IMR-90 (cell line): ENCODE results near the gene LNX1.

Experiments
- BHLHE40 ChIP-seq: fragments of 150-350 bp; IDR thresholded peaks from 2 replicates; pipeline ENCODE4 v1.6.1; 2016; ENCODE audit warnings: mild to moderate bottlenecking, low read depth, low read length
- CEBPB ChIP-seq: IDR thresholded peaks from 2 replicates; pipeline ENCODE4 v1.6.1; 2012; ENCODE audit warnings: low read depth, low read length, improper control_type of control experiment
- MAFK ChIP-seq: IDR thresholded peaks from 2 replicates; pipeline ENCODE4 v1.6.1; 2012; ENCODE audit warnings: low read depth, low read length, improper control_type of control experiment
- POLR2A ChIP-seq: IDR thresholded peaks from 2 replicates; pipeline ENCODE4 v1.6.1; 2012; ENCODE audit warnings: mild to moderate bottlenecking, low read depth, low read length
- RAD21 ChIP-seq: IDR thresholded peaks from 2 replicates; pipeline ENCODE4 v1.6.1; 2012; ENCODE audit warnings: low read length, improper control_type of control experiment
- RCOR1 ChIP-seq: IDR thresholded peaks from 2 replicates; pipeline ENCODE4 v1.6.1; 2012; ENCODE audit warnings: mild to moderate bottlenecking, low read length, improper control_type of control experiment; ENCODE audit not compliant: insufficient replicate concordance
- RFX5 ChIP-seq: IDR thresholded peaks from 2 replicates; pipeline ENCODE4 v1.8.0; 2012; ENCODE audit warnings: low read depth, mild to moderate bottlenecking, low read length, moderate library complexity
- TF ChIP-seq, protein P1 (sequence below): conservative IDR thresholded peaks from 2 replicates; pipeline ENCODE4 v1.5.1; 2012; ENCODE audit warnings: mild to moderate bottlenecking, low read depth, low read length, improper control_type of control experiment

DNA sequence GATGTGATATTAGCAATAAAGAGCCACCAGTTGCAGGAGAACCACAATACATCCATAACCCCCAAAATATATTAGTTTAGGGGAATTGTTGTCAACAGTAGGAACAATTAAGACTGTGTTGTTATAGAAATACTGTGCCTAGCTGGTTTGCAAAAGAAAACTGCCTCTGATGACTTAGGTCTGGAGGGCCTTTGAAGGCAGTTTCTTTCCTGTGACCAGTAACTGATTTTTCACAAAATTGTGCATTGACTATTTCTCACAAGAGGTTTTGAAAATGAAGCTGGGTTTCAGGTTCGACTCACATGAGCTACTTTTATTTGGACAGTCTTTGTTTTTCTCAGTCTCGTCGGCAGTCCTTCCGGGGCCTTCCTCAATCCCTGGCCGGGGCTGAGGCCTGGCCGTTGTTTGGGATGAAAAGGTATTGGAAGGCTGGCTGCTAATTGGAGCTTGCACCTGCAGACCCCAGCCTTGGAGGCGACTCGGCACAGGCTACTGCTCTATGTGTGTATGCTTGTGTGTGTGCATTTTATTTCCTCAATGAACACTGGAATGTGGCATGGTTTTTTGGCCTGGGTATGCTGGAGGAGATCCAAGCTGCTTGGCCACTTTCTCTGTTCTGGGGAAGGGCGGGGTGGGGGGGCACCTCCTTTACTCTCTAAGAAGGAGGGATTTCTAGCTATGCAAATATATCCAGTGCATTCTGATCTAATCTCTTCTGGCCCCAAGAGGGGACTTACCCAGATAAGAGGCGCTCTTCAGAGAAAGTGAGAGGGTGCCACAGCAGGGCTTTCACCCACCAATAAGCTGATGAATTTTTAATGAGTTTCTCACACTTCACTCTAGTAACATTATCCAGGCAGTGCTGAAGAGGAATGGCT lies 49.5 kb upstream of the LNX1 start:
- no peak for TF ChIP-seq CEBPB
- TF ChIP-seq BHLHE40 = no peak
- TF ChIP-seq, protein P1, sequence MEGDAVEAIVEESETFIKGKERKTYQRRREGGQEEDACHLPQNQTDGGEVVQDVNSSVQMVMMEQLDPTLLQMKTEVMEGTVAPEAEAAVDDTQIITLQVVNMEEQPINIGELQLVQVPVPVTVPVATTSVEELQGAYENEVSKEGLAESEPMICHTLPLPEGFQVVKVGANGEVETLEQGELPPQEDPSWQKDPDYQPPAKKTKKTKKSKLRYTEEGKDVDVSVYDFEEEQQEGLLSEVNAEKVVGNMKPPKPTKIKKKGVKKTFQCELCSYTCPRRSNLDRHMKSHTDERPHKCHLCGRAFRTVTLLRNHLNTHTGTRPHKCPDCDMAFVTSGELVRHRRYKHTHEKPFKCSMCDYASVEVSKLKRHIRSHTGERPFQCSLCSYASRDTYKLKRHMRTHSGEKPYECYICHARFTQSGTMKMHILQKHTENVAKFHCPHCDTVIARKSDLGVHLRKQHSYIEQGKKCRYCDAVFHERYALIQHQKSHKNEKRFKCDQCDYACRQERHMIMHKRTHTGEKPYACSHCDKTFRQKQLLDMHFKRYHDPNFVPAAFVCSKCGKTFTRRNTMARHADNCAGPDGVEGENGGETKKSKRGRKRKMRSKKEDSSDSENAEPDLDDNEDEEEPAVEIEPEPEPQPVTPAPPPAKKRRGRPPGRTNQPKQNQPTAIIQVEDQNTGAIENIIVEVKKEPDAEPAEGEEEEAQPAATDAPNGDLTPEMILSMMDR = no peak
- TF ChIP-seq RCOR1 = no peak
- TF ChIP-seq RFX5 = no peak
- TF ChIP-seq MAFK = no peak
- no peak for TF ChIP-seq POLR2A
- no peak for TF ChIP-seq RAD21
